ENCODE data around the gene SH3BP1.
"Not testable (repeated sequence)": the region's sequence is repeated elsewhere in the genome, so short reads cannot be mapped to it uniquely, and the experiment has no call there.

The SH3BP1 gene

DNA sequence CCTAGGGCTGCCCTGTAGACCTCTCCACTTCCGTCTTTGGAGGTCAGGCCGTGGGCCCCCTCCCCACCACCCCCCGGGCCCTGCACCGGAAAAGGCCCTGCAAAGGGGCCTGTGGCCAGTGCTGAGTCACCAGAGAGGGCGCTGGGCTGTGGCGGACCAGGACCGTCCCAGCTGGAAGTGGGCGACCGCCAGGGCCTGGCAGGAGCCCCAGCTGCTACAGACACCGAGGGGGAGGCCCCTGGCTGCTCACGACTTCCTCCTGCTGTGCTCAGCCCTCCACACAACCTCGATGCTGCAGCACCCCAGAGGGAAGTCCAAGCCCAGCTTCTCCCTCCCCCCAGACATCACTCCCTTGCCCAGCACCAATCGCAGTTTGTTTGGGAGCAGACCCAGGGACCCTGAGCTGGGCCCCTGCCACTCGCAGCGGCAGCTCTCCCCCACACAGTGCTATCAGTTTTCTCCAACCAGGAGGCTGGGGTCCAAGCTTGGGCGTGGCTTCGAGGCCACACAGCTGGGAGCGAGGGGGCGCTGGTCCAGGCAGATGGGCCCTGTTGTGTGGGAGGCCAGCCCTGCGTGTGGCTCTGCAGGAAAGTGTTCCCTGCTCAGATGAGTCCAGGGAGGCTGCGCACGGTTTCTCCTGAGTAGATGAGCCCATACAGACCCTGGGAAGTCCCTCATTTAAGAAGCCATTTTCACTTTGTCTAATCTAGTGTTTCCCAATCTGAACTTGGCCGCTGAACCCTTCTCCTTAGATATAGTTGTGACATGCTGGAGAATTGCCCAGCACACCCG lies 5.6 kb upstream of the SH3BP1 start:
- DNase-seq (ENCODE audit: low read depth) = no peak

GRCh38 chr22:37634417-37634924 lies 5.0 kb upstream of the SH3BP1 start:
- no peak for DNase-seq (ENCODE audit: low read depth)

DNA sequence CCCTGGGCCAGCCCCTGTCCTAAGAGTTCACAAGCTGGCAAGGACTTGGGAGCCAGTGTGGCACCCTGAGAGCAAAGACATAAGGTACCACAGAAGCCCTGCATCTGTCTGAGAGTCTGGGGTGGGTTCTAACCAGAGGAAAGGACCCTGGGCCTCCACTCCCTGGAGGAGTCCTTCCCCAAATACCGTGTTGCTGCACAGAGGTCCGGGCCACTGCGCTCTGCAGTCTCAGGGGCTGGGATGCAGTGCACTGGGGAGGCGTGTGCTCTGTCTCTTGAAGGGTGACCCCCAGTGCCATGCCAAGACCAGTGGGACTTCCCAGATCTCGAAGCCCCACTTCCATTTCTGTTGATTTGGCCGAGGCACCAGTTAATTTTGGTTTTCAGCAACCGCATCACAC lies 4.3 kb upstream of the SH3BP1 start:
- DNase-seq (ENCODE audit: low read depth) = no peak

DNA sequence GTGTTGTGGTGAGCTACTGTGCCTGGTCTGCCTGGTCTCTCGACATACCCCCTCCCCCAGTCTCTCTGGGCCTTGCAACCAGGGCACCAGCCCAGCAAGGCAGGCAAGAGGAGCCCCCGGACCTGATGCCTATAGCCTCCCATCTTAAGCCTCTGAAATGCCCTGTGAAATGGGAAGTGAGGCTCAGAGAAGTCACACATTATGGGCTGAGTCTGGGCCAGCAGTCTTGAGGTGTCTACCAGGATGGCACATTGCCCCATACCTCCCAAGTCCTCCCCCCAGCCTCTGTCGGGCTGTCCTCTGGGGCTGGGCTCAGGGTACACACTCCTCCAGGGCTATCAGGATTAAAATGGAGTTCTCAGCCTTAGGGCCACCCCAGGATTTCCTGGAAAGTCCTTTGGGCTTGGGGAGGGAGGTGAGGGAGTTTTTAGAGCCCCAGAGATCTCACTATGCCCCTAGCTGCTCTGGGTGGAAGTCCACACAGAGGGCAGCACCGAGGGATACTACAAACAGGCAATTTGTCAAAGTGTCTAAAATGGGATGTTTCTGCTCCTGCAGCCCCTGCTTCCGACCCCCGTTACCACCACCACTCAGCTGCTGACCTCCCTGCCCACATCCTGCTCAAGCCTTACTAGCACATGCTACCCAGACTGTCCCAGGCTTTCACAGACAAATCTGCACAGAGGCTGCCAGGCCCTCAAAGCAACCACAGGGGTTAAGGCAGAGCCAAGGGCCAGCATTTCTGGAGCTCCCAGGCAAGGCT lies 3.1 kb upstream of the SH3BP1 start:
- DNase-seq (ENCODE audit: low read depth) = no peak

- DNase-seq (ENCODE audit: low read depth) = no peak
Observed at GRCh38 chr22:37636949-37637273, 2.6 kb upstream of the SH3BP1 start.

GRCh38 chr22:37638391-37639069 lies 939 bp upstream of the SH3BP1 start:
- no peak for DNase-seq (ENCODE audit: low read depth)

DNA sequence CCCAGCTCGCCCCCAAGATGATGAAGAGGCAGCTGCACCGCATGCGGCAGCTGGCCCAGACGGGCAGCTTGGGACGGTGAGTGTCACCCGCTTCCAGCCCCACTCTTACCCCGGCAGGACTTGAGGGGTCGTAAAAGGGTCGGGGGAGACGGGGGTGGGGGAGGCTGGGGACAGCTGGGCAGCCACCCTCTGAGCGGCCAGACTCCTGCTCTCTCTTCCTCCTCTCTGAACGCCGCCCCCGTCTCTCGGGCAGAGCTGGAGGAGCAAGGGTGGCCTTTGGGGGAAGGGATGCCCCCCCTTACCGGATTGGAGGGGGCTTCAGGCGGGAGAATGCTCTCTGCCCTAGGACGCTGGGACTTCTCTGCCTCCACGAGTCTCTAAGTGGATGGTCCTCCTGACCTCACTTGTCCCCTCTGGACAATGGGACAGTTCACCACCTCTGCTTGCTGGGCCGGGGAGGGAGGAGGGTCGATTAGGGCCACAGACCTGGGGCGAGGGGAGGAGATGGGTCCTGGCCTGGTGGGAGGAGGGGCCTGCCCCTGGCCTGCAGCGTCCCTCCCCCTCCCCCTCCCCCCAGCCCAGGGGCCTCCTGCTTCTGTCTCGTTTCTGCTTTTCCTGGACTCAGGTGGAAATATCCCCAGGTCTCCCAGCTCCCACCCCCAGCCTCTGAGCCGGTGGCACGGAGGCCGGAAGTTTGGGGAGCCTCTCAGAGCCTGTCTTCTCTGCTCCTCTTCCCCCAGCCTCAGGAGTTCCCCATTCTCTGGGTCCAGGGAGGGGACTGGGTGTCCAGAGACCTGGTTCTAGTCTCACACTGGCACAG lies 512 bp downstream of the SH3BP1 start:
- DNase-seq (ENCODE audit: low read depth) = no peak

DNA sequence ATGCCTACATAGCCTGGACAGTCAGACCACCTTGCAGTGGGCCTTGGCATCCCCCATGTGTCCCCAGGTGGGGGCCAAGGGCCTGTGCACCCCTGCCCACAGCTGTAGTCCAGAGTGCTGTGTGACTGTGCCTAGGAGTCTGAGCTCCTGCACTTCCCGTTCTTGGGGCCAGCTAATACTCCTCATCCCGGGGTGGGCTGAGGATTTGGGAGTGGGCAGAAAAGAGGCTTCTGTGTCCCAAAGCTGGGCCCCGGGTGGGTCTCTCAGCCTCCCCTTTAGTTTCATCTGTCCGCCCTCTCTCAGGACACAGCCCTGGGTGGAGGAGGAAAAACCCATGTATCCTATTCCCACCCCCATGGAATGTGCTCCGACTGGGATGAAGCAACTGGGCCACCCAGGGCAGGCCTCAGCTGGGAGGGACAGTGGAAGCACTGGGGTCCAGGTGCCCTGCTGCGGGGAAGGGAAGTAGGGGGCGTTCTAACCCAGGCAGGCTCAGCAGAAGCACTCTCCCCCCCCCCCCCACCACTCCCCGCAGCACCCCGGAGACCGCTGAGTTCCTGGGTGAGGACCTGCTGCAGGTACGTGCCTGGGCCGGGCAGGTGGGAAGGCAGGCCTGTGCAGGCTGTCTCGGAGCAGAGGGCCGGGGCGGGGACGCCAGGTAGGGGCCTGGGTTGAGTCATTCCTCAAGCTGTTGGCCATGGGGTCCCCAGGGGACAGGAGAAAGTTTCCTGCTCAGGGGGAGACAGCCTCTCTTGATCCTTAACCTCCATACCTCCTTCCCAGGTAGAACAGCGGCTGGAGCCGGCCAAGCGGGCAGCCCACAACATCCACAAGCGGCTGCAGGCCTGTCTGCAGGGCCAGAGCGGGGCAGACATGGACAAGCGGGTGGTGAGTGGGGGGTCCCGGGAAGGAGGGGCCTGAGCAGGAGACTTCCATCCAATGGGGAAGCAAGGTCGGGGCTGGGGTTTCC lies 1.4 kb downstream of the SH3BP1 start:
- no peak for DNase-seq (ENCODE audit: low read depth)

- DNase-seq (ENCODE audit: low read depth) = no peak
Observed at GRCh38 chr22:37641561-37641949, 2.1 kb downstream of the SH3BP1 start.

GRCh38 chr22:37643225-37643847 lies 3.9 kb downstream of the SH3BP1 start:
- DNase-seq (ENCODE audit: low read depth) = no peak

DNA sequence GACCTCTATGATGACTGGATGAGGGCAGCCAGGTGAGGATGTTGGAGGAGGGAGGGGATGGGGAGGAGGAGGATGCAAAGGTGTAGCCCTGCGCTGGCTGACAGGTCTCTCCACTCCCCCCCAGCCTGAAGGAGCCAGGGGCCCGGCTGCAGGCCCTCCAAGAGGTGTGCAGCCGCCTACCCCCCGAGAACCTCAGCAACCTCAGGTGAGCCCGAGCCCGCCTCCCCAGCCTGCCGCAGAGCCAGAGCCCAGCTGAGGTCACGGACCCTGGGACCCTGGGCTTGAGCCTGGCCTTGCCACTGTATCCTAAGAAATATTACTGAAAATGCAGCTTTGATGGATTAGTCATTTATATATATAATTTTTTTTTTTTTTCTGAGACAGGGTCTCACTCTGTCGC lies 7.8 kb downstream of the SH3BP1 start:
- DNase-seq (ENCODE audit: low read depth) = no peak

GRCh38 chr22:37647928-37648327 lies 8.5 kb downstream of the SH3BP1 start:
- no peak for DNase-seq (ENCODE audit: low read depth)

DNA sequence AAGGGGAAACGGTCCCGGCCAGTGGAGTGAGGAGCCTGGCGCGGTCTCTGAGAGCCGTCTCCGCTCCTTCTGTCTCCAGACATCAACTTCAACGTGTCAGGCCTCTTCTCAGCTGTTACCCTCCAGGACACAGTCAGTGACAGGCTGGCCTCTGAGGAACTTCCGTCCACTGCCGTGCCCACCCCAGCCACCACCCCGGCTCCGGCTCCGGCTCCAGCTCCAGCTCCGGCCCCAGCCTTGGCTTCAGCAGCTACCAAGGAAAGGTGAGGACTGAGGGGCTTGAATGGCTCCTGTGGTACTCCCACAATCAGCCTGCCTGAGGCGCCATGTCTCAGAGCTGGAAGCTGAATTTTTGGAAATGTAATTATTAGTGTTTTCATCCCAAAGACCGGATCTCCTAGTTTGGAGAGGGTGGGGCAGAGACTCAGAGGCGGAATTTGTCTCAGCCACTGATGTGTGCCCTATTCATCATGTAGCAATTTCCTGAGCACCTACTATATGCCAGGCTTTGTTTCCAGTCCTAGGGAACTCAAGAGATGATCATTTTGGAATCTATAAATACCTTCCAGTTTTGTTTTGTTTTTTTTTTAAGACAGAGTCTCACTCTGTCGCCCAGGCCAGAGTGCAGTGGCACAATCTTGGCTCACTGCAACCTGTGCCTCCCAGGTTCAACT lies 11.1 kb downstream of the SH3BP1 start:
- DNase-seq (ENCODE audit: low read depth) = no peak

DNA sequence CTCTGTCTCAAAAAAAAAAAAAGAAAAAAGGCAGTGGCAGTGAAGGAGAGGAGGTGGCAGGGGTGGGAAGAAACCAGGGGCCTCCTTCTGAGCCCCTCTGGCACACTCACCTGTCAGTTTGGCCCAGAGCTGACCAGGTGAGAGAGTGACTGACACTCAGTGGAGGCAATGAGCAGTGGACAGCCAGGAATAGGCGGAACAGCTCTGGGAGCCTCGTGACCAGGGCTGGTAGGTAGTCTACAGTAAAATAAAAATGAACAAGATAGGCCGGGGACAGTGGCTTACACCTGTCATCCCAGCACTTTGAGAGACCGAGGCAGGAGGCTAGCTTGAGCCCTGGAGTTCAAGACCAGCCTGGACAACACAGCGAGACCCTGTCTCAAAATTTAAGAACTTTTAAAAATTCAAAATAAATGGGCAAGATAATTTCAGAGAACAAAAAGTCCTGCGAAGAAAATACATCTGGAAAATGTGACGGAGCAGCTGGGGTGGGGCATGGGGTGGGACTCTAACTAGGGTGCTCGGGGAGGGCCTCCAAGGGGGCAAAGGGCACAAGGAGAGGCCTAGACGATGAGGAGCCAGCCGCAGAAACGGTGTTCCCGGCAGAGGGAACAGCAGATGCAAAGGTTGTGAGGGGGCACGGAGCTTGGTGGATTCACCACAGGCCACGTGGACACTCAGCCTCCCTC lies 15.2 kb downstream of the SH3BP1 start:
- no peak for DNase-seq (ENCODE audit: low read depth)

DNA sequence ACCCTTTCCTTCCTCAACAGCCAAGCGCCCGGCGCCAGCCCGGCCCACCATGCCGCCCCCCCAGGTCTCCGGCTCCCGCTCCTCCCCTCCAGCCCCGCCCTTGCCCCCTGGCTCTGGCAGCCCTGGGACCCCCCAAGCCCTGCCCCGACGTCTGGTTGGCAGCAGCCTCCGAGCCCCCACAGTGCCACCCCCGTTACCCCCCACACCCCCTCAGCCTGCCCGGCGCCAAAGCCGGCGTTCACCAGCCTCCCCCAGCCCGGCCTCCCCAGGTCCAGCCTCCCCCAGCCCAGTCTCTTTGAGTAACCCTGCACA lies 15.7 kb downstream of the SH3BP1 start:
- DNase-seq (ENCODE audit: low read depth) = no peak

DNA sequence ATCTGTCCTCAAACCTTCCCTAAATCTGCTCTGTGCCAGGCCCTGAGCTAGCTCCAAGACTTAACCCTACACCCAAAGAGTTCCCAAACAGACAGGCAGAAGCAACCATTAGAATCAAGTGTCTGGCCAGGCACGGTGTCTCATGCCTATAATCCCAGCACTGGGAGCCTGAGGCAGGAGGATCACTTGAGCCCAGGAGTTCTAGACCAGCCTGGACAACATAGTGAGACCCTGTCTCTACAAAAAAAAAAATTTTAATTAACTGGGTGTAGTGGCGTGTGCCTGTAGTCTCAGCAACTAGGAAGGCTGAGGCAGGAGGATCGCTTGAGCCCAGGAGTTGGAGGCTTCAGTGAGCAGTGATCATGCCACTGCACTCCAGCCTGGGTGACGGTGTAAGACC lies 17.1 kb downstream of the SH3BP1 start:
- DNase-seq (ENCODE audit: low read depth) = not testable (repeated sequence)

- no peak for DNase-seq (ENCODE audit: low read depth)
Observed at GRCh38 chr22:37657590-37658132, 18.2 kb downstream of the SH3BP1 start.

DNA sequence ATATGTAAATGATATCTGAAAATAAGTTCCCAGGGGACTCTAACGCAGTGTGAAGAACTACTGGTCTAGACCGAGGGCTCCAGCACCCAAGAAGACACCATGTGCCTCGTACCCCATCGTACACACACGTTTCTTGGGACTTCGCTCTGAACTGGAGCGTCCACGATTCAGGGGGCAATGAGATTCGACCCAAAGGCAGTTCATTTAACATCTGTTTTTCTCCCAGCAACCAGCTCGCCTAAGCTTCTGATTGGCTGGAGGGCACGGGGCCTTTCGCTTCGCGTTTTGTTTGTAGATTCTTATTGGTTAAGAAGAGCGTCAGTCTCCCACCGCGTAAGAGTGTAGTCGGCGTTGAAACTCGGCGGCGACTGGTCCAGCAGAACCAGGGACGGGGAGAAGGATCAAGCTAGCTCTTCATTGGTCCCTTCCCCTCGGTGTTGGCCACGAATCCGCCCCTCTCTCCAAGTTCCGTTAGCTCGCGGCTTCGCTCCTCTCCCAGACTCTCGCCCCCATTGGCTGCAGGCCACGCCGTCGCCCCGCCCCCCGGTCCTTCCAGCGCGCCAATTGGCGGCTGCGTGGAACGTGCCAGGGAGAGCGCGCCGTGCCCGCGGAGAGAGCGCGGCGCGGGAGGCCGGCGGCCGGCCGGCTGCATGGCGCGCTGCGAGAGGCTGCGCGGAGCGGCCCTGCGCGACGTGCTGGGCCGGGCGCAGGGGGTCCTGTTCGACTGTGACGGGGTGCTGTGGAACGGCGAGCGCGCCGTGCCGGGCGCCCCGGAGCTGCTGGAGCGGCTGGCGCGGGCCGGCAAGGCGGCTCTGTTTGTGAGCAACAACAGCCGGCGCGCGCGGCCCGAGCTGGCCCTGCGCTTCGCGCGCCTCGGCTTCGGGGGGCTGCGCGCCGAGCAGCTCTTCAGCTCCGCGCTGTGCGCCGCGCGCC lies 18.9 kb downstream of the SH3BP1 start, which contains the start of gene PDXP:
Gene PDXP, plus strand, starts transcription at position 591 of the 933 bp plus-strand sequence. Its CDS starts 60 bp downstream, at position 651.
- DNase-seq (ENCODE audit: low read depth) = peak; percentile 99
